Stimulated activated CD8-positive, alpha-beta memory T cell treated with anti-CD3 and anti-CD28 coated beads, Interleukin-2, amount 100 ng/mL, for 48 hours (primary cell): ENCODE measurements around the gene APH1B.

Experiments used
- DNase-seq, 2 donors: peaks; one replicate each; pipeline ENCODE4 v3.0.0-alpha.2; 2020; ENCODE audit warnings: low read depth in 2 of 2

Gene APH1B

GRCh38 chr15:63252292-63252691 lies 25.1 kb upstream of the APH1B start:
- no peak for DNase-seq

- DNase-seq: no peak
These were observed 22.4 kb upstream of the APH1B start for GRCh38 chr15:63254991-63255390.

- DNase-seq: no peak
These were observed 21.9 kb upstream of the APH1B start for GRCh38 chr15:63255489-63255990.

- DNase-seq: no peak
These were observed 20.8 kb upstream of the APH1B start for GRCh38 chr15:63256433-63257274.

GRCh38 chr15:63258658-63259057 lies 18.7 kb upstream of the APH1B start:
- no peak for DNase-seq

- no peak for DNase-seq
These were observed 16.6 kb upstream of the APH1B start for GRCh38 chr15:63260791-63261190.

GRCh38 chr15:63261311-63261710 lies 16.1 kb upstream of the APH1B start:
- DNase-seq: no peak

- no peak for DNase-seq
These were observed 13.9 kb upstream of the APH1B start for GRCh38 chr15:63263519-63263918.

- no peak for DNase-seq
These were observed 12.6 kb upstream of the APH1B start for GRCh38 chr15:63264688-63265293.

- DNase-seq: no peak
These were observed 3.0 kb upstream of the APH1B start for GRCh38 chr15:63274427-63274826.

- DNase-seq: no peak
These were observed 915 bp upstream of the APH1B start for GRCh38 chr15:63276342-63277037.

GRCh38 chr15:63277893-63278456 lies 570 bp downstream of the APH1B start:
- DNase-seq: no peak

GRCh38 chr15:63283126-63283525 lies 5.7 kb downstream of the APH1B start:
- DNase-seq: no peak

GRCh38 chr15:63284335-63284734 lies 6.9 kb downstream of the APH1B start:
- DNase-seq: no peak

GRCh38 chr15:63287109-63287508 lies 9.7 kb downstream of the APH1B start:
- DNase-seq: no peak

- no peak for DNase-seq
These were observed 10.9 kb downstream of the APH1B start for GRCh38 chr15:63288342-63288741.

GRCh38 chr15:63288778-63289378 lies 11.5 kb downstream of the APH1B start:
- no peak for DNase-seq

GRCh38 chr15:63291507-63291906 lies 14.1 kb downstream of the APH1B start:
- no peak for DNase-seq

- DNase-seq: no peak
These were observed 14.8 kb downstream of the APH1B start for GRCh38 chr15:63292241-63292640.

- DNase-seq: no peak
These were observed 15.4 kb downstream of the APH1B start for GRCh38 chr15:63292771-63293170.

GRCh38 chr15:63294359-63294758 lies 17.0 kb downstream of the APH1B start:
- DNase-seq: no peak

GRCh38 chr15:63295341-63295740 lies 17.9 kb downstream of the APH1B start:
- no peak for DNase-seq
